Measurements from ENCODE around the gene MAGI3.

Gene MAGI3

GRCh38 chr1:113676524-113676923, 286.2 kb downstream of the MAGI3 start:
- no peak overlapping the region for H3K4me3 ChIP-seq (ENCODE audit: low read depth, low read length)
- TF ChIP-seq CTCF (IDR thresholded peaks at IDR 0.05; ENCODE audit: low read depth, low read length), result no peak

DNA sequence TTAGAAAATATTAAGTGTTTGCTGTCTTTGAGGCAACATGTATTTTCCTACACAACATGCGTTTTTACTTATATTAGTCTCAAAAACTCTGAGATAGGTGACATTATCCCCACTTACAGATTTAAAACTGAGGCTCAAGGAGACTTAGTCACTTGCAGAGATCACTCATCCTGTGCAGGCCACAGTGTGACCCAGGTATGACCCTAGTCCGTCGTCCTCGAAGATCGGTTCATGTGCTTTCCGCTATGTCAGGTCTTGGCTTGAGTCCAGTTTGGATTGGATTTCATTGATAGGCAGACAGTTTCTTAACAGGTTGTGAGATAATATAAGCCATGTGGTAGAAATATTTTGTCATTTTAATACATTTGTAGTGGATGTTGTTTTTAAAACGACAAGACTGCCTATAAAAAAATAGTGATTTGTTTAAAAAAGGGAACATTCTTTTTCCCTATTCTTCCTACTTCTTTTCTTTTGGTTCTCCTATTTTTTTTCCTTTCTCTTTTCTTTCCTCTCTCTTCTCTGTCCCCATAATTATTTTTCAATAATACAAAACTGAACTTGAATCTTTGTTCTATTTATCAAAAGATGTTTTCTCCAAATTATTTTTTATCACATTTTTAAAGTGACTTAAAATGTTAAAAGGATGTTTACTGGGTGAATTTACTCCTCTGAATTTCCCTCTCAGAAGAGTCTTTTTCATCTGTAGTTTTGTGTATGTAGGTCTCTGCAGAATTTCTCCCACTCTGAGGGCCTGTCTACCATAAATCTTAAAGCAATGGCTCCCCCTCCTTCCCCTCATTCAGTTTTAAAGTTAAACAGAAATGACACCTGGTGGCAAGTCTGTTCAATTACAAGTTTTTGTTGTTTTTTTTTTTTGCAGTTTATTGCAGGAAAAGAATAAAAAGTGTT, 287.2 kb downstream of the MAGI3 start:
- H3K4me3 ChIP-seq (ENCODE audit: low read depth, low read length), result no peak overlapping the region
- TF ChIP-seq CTCF (IDR thresholded peaks at IDR 0.05; ENCODE audit: low read depth, low read length), result 0 out of 2 replicates have a peak, but pooled peaks have one; percentile 9

- no peak for TF ChIP-seq CTCF (IDR thresholded peaks at IDR 0.05; ENCODE audit: low read depth, low read length)
- no peak overlapping the region for H3K4me3 ChIP-seq (ENCODE audit: low read depth, low read length)
Observed at GRCh38 chr1:113678159-113678469, 287.8 kb downstream of the MAGI3 start.

- no peak overlapping the region for H3K4me3 ChIP-seq (ENCODE audit: low read depth, low read length)
- TF ChIP-seq CTCF (IDR thresholded peaks at IDR 0.05; ENCODE audit: low read depth, low read length), result no peak
Observed at GRCh38 chr1:113681596-113682337, 291.5 kb downstream of the MAGI3 start.

DNA sequence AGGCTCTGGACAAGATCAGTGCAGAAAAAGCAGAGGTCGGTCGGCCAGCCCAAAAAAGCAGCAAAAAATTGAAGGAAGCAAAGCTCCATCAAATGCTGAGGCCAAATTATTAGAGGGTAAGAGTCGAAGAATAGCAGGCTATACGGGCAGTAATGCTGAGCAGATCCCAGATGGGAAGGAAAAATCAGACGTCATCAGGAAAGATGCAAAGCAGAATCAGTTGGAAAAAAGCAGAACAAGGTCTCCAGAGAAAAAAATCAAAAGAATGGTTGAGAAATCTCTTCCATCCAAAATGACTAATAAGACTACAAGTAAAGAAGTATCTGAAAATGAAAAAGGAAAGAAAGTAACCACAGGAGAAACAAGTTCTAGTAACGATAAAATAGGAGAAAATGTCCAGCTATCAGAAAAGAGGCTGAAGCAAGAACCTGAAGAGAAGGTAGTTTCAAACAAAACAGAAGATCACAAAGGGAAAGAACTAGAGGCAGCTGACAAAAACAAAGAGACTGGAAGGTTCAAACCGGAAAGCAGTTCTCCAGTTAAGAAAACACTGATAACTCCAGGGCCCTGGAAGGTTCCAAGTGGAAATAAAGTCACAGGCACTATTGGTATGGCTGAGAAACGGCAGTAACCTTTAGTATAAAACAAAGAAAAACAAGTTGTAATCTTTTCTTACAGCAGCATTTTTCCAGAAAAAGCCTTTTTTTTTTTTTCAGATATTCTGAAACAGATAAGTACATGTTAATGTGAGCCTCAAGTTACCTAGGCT, 293.3 kb downstream of the MAGI3 start:
- TF ChIP-seq CTCF (IDR thresholded peaks at IDR 0.05; ENCODE audit: low read depth, low read length), result no peak
- H3K4me3 ChIP-seq (ENCODE audit: low read depth, low read length), result no peak overlapping the region

- no peak overlapping the region for H3K4me3 ChIP-seq (ENCODE audit: low read depth, low read length)
- no peak for TF ChIP-seq CTCF (IDR thresholded peaks at IDR 0.05; ENCODE audit: low read depth, low read length)
Observed at GRCh38 chr1:113684153-113684541, 293.8 kb downstream of the MAGI3 start.
